Activated effector memory CD4-positive, alpha-beta T cell treated with Interleukin-2 at 50 U/mL for 16 hours (primary cell): Measurements from ENCODE around the gene RCN2.

Experiments
- DNase-seq: peaks from one replicate; pipeline ENCODE4 v3.0.0-alpha.2; 2020

The RCN2 gene

DNA sequence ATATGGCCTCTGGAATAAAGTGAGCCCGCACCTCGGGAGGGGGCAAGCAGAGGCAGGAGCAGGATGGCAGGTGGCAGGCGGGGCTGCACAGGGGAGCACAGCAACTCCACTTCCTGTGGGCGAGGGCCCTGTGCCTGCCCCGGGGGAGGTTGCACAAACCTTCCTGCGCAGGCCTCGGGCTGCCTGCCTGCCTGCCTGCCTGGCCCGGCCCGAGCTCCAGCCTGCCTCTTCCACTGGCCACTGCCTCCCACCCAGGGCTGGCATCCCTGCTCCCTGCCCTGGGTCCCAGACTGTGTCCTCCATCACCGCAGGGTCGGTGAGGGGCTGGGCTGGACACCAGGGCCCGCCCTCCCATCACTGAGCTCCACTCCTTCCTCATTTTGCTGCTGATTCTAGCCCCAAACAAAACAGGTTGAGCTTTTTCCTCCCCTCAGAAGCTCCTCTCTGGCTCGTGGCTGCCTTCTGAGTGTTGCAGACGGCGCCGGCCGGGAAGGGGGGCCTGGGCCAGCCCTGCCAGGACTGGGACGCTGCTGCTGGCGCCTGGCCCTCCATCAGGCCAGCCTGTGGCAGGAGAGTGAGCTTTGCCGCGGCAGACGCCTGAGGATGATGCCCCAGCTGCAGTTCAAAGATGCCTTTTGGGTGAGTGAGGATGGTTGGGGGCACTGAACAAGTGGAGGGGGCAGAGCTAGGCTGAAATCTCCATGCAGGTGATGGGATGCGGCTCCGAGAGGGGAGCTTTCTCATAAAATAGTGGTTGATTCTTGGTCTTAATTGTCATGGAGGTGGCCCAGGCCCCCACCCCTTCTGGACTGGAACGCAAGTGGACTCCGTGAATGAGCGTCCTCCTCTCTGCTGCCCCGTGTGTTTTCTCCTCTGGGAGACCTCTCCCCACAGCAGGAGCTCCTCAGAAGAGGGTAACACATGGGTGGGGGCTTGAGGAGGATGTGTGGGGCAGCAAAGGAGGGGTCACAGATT, 63.7 kb downstream of the RCN2 start, which contains the start of gene PSTPIP1:
PSTPIP1 (plus strand) TSS at position 156 of the 975 bp plus-strand sequence; CDS start at position 604, 448 bp downstream.
- DNase-seq = peak; percentile 74

- no peak for DNase-seq
Measured at GRCh38 chr15:76996076-76996525, 64.6 kb downstream of the RCN2 start.

DNA sequence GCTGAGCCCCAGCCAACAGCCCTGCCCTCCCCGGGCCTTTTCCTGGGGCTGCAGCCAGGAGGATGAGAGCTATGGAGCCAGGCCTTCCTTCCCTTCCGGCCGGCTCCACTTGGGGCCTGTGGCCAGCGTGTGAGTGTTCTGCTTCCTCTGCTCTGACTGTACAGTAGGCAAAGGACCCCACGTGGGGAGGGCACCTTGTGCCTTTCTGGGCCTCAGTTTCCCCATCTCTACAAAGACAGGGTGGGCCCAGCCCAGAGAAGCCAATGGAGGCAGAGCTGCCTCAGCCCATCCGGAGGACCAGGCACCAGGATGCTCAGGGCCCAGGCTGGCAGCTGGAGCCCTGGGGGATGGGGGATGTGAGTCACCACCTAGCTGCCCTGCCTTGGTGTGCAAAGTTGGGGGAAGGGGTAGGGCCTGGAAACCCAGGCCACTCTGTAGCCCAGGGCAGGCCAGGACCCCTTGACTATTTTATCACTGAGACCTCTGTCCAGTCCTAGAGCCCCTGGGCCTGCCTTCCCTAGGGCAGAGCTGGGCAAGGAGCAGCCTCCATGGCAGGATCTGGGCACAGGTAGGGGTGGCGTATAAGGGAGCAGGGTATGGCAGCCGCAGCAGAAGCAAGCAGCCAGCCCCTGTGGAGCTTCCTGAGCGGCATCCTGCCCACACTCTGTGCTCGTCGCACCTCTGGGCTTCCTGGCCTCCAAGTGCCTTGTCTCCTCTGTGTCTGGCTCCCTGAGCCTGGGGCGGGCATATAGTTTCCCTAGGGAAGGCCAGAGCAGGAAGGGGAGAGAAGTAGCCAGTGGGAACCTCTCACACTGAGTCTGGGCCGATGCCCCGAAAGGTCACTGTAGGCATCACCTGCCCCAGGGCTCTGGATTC, 65.2 kb downstream of the RCN2 start:
- peak; percentile 62 for DNase-seq

DNA sequence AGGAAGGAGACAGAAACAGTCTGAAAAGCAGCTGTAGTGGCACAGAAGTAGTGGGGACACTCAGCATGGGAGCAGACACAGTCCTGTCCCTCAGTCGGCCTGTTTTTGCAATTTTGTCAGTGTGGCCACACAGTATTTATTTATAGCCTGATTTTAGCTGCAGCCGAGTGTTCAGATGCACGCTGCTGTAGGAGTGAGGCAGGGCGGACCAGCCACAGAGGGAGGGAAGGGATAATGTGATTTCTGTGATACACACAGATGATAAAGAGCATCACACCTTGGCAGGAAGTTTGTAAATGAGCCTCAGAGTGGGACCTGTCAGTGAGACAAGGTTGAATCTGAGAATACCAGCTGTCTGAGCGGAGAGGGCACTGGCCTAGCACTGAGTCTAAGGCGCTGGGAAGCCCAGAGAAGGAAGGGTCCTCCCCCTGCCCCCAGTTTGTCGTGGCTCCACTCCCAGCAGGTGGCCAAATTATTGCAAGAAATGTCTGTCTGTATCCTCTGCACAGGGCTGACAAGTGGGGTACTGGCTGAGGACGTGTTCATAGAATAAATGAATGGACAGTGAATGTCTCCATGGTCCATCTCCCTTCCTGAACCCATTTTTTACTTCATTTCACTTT, 67.2 kb downstream of the RCN2 start:
- no peak for DNase-seq

- no peak for DNase-seq
Measured at GRCh38 chr15:76999996-77000395, 68.4 kb downstream of the RCN2 start.

GRCh38 chr15:77001351-77001750, 69.8 kb downstream of the RCN2 start:
- DNase-seq = no peak

- DNase-seq = no peak
Measured at GRCh38 chr15:77001966-77002365, 70.4 kb downstream of the RCN2 start.

DNA sequence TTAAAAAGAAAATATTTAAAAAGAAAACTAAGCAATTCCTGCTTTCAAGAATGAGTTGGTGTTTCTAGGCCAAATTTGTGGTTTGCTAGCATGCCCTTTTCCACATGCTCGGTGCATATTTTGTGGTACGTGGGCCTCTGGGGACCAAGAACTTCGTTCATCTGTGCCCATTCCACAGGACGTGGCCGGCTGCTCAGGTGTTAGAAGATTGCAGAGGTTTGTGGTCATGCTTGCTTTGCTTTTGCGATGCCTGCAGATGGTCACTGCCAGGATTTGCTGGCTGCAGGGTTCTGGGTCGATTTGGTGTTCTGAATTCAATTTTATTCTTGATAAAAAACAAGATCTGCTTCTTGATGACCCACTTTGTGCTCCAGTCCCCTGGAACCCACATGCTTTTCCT, 70.9 kb downstream of the RCN2 start:
- no peak for DNase-seq

DNA sequence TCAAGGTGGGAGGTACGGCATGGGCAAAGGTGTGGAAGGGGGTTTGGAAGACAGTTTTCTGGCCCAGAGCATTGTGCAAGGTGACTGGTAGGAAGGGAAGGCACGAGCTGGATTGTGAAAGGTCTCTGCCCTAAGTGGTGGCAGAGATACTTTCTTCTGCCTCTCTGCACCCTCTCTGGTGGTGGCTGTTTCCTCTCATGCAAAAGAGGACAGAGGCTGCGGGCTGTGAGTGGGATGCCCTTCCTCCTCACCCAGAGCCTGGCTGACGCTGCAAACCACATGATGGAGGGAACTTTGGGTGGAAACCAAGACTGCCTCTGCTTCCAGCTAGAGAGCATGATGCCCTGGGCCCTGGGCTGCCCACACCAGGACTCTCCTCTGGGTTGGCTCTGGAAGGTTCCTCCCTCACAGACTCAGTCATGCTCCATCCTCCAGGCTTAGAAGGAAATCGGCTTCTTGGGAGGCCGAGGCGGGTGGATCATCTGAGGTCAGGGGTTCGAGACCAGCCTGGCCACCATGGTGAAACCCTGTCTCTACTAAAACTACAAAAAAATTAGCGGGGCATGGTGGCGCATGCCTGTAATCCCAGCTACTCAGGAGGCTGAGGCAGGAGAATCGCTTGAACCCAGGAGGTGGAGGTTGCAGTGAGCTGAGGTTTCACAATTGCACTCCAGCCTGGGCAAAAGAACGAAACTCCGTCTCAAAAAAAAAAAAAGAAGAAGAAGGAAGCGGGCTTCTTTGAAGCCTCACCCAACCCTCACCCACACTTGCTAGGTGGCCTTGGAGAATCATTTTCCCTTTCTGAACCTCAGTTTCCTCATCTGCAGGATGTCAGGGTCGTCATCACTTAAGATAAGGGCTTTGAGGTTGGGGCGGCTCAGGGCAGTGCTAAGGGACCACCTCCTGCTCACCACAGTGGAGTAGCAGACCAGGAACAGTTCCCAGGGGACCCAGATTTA, 71.7 kb downstream of the RCN2 start:
- DNase-seq = peak; percentile 63
